WTC11 (cell line): ENCODE results near the gene IL5. TPM values are rescaled to one million over a fixed set of nuclear protein-coding genes. Genes with fewer than 3 reads are reported as not detected.
"Not testable (repeated sequence)": the region's sequence is repeated elsewhere in the genome, so short reads cannot be mapped to it uniquely, and the experiment has no call there.

Source experiments
- ATAC-seq: fragments of 200-7000 bp; cut with Tn5 transposase; 2 replicates; pipeline ENCODE4 v1.10.0; 2021; ENCODE audit warnings: mild to moderate bottlenecking, moderate library complexity
- CTCF ChIA-PET: fragments of 300-600 bp; sonication (Branson Sonifier 250); formaldehyde crosslinking; loops from one replicate; lab custom pipeline; 2021; ENCODE audit warnings: antibody characterized with exemption; lab: Charles Lee
- POLR2A ChIA-PET: fragments of 350-600 bp; sonication (Branson Sonifier 250); formaldehyde crosslinking; loops from one replicate; lab custom pipeline; 2021; ENCODE audit warnings: antibody characterized with exemption; lab: Charles Lee
- DNase-seq: peaks from one replicate; pipeline ENCODE4 v3.0.0; 2021; ENCODE audit warnings: low spot score
- H3K27ac Mint-ChIP-seq: 2 replicates; pipeline ENCODE4 v1.8.0; 2021; ENCODE audit warnings: mixed read lengths
- H3K27me3 Mint-ChIP-seq: 2 replicates; pipeline ENCODE4 v1.8.0; 2021; ENCODE audit warnings: low read depth, mild to moderate bottlenecking, moderate library complexity, mixed read lengths
- H3K36me3 Mint-ChIP-seq: 2 replicates; pipeline ENCODE4 v1.8.0; 2021; ENCODE audit warnings: mixed read lengths
- H3K4me1 Mint-ChIP-seq: 2 replicates; pipeline ENCODE4 v1.8.0; 2022; ENCODE audit warnings: mixed read lengths
- H3K4me3 Mint-ChIP-seq: 2 replicates; pipeline ENCODE4 v1.8.0; 2021; ENCODE audit warnings: mild to moderate bottlenecking, moderate library complexity, mixed read lengths
- H3K9me3 Mint-ChIP-seq: 2 replicates; pipeline ENCODE4 v1.8.0; 2021; ENCODE audit warnings: mixed read lengths
- ETV6 ChIP-seq: sonication (generic); formaldehyde crosslinking; IDR thresholded peaks from 2 replicates; pipeline ENCODE4 v1.8.1; 2022; ENCODE audit warnings: mild to moderate bottlenecking, missing genetic modification reagents
- HMGA2 ChIP-seq: fragments of 250-450 bp; sonication (Bioruptor Pico); IDR thresholded peaks from 2 replicates; pipeline ENCODE4 v1.4.0; 2021; ENCODE audit warnings: mild to moderate bottlenecking, moderate library complexity
- IRF1 ChIP-seq: sonication (generic); formaldehyde crosslinking; IDR thresholded peaks from 2 replicates; pipeline ENCODE4 v1.8.0; 2023; ENCODE audit warnings: missing genetic modification reagents
- OVOL2 ChIP-seq: fragments of 250-450 bp; sonication (Bioruptor Pico); IDR thresholded peaks from 2 replicates; pipeline ENCODE4 v1.9.0; 2021; ENCODE audit warnings: mild to moderate bottlenecking, borderline replicate concordance
- PRRX2 ChIP-seq: fragments of 250-450 bp; sonication (Bioruptor Pico); IDR thresholded peaks from 2 replicates; pipeline ENCODE4 v1.8.0; 2021; ENCODE audit warnings: mild to moderate bottlenecking
- SMAD4 ChIP-seq: sonication (generic); formaldehyde crosslinking; IDR thresholded peaks from 2 replicates; pipeline ENCODE4 v1.8.0; 2022; ENCODE audit warnings: mild to moderate bottlenecking, missing genetic modification reagents
- SOX15 ChIP-seq: fragments of 250-450 bp; sonication (Bioruptor Pico); IDR thresholded peaks from 2 replicates; pipeline ENCODE4 v1.9.0; 2021; ENCODE audit warnings: mild to moderate bottlenecking
- TCF7 ChIP-seq: sonication (generic); formaldehyde crosslinking; IDR thresholded peaks from 2 replicates; pipeline ENCODE4 v1.8.0; 2022; ENCODE audit warnings: mild to moderate bottlenecking, low read depth, missing genetic modification reagents, moderate library complexity
- ZBTB21 ChIP-seq: sonication (generic); formaldehyde crosslinking; IDR thresholded peaks from 2 replicates; pipeline ENCODE4 v1.8.1; 2023; ENCODE audit warnings: mild to moderate bottlenecking, missing genetic modification reagents, borderline replicate concordance
- ZMAT4 ChIP-seq: fragments of 250-450 bp; sonication (Bioruptor Pico); IDR thresholded peaks from 2 replicates; pipeline ENCODE4 v1.9.0; 2021; ENCODE audit warnings: mild to moderate bottlenecking
- ZNF219 ChIP-seq: sonication (generic); formaldehyde crosslinking; IDR thresholded peaks from 2 replicates; pipeline ENCODE4 v1.8.0; 2023; ENCODE audit warnings: missing genetic modification reagents, mild to moderate bottlenecking, borderline replicate concordance
- ZNF232 ChIP-seq: sonication (generic); formaldehyde crosslinking; IDR thresholded peaks from 2 replicates; pipeline ENCODE4 v1.8.0; 2022; ENCODE audit warnings: mild to moderate bottlenecking, missing genetic modification reagents
- ZNF263 ChIP-seq: sonication (generic); formaldehyde crosslinking; IDR thresholded peaks from 2 replicates; pipeline ENCODE4 v1.8.1; 2022; ENCODE audit warnings: low read depth, mild to moderate bottlenecking, moderate library complexity, missing genetic modification reagents
- ZNF416 ChIP-seq: fragments of 250-450 bp; sonication (Bioruptor Pico); IDR thresholded peaks from 2 replicates; pipeline ENCODE4 v1.9.0; 2021; ENCODE audit warnings: mild to moderate bottlenecking, inconsistent platforms
- ZNF423 ChIP-seq: fragments of 250-450 bp; sonication (Bioruptor Pico); IDR thresholded peaks from 2 replicates; pipeline ENCODE4 v2.1.2; 2022; ENCODE audit warnings: mild to moderate bottlenecking, moderate library complexity
- ZNF425 ChIP-seq: fragments of 250-450 bp; sonication (Bioruptor Pico); conservative IDR thresholded peaks from 2 replicates; pipeline ENCODE4 v1.9.0; 2021; ENCODE audit warnings: mild to moderate bottlenecking
- total RNA-seq: library from RNA; stranded (reverse); gene quantifications from 3 replicates; pipeline ENCODE4 v1.2.3, GENCODE V29; 2021
- TF ChIP-seq, protein P1 (sequence below): fragments of 250-450 bp; sonication (Bioruptor Pico); IDR thresholded peaks from 2 replicates; pipeline ENCODE4 v1.8.0; 2021; ENCODE audit warnings: mild to moderate bottlenecking
- TF ChIP-seq, protein P2 (sequence below): sonication (generic); formaldehyde crosslinking; IDR thresholded peaks from 2 replicates; pipeline ENCODE4 v1.8.0; 2022; ENCODE audit warnings: mild to moderate bottlenecking, missing genetic modification reagents
- TF ChIP-seq, protein P3 (sequence below): sonication (generic); formaldehyde crosslinking; IDR thresholded peaks from 2 replicates; pipeline ENCODE4 v1.8.1; 2023; ENCODE audit warnings: mild to moderate bottlenecking, missing genetic modification reagents

Gene IL5
- total RNA-seq, 1 experiment from 2014 or later, result not detected

- TF ChIP-seq, protein P1, sequence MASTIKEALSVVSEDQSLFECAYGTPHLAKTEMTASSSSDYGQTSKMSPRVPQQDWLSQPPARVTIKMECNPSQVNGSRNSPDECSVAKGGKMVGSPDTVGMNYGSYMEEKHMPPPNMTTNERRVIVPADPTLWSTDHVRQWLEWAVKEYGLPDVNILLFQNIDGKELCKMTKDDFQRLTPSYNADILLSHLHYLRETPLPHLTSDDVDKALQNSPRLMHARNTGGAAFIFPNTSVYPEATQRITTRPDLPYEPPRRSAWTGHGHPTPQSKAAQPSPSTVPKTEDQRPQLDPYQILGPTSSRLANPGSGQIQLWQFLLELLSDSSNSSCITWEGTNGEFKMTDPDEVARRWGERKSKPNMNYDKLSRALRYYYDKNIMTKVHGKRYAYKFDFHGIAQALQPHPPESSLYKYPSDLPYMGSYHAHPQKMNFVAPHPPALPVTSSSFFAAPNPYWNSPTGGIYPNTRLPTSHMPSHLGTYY (CRISPR knock-in tag), result no peak
These were observed 42.7 kb upstream of the IL5 start (continued) for GRCh38 chr5:132586063-132586462.

DNA sequence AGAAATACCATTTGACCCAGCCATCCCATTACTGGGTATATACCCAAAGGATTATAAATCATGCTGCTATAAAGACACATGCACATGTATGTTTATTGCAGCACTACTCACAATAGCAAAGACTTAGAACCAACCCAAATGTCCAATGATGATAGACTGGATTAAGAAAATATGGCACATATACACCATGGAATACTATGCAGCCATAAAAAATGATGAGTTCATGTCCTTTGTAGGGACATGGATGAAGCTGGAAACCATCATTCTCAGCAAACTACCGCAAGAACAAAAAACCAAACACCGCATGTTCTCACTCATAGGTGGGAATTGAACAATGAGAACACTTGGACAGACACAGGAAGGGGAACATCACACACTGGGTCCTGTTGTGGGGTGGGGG, 41.2 kb upstream of the IL5 start:
- CTCF ChIA-PET, POLR2A ChIA-PET, H3K4me3 Mint-ChIP-seq, H3K27me3 Mint-ChIP-seq, H3K27ac Mint-ChIP-seq, H3K4me1 Mint-ChIP-seq, DNase-seq, ATAC-seq, H3K9me3 Mint-ChIP-seq: not testable (repeated sequence)
- H3K36me3 Mint-ChIP-seq, result peaks cover 29% of the 10 kb centered on the region

DNA sequence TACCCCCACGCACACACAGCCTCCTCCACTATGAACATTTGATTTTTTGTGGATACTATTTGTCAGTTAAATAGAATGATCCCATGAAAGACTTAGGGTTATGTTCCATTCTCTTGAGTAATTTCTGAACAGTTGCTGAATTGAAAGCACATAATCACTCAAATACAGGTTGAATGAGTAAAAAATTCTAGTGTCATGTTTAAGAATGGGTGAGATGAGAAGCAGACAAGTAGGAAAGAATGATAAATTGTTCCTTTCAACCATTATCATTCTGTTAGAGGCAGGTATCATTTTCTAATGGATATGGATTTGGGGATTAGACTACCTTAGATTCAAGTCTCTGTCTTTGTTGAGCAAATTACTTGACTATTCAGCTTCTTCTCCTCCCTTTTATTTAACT, 32.8 kb upstream of the IL5 start:
- DNase-seq (no peak), ATAC-seq (no peak)
- no peaks in the 10 kb centered on the region for H3K27me3 Mint-ChIP-seq
- ChIA-PET POLR2A (no interaction called here), CTCF (no interaction called here)
- H3K27ac Mint-ChIP-seq, result no peak overlapping the region
- H3K36me3 Mint-ChIP-seq, result peaks cover 60% of the 10 kb centered on the region
- peaks cover 31% of the 10 kb centered on the region for H3K9me3 Mint-ChIP-seq
- no peak overlapping the region for H3K4me3 Mint-ChIP-seq
- peaks cover 18% of the 10 kb centered on the region for H3K4me1 Mint-ChIP-seq
- no peak for TF ChIP-seq ZNF425
- TF ChIP-seq ZBTB21 (CRISPR knock-in tag), result no peak
- TF ChIP-seq ZNF219, result no peak
- TF ChIP-seq ZNF232 (CRISPR knock-in tag), result no peak
- TF ChIP-seq ZNF416 (CRISPR knock-in tag), result no peak
- TF ChIP-seq IRF1, result no peak

DNA sequence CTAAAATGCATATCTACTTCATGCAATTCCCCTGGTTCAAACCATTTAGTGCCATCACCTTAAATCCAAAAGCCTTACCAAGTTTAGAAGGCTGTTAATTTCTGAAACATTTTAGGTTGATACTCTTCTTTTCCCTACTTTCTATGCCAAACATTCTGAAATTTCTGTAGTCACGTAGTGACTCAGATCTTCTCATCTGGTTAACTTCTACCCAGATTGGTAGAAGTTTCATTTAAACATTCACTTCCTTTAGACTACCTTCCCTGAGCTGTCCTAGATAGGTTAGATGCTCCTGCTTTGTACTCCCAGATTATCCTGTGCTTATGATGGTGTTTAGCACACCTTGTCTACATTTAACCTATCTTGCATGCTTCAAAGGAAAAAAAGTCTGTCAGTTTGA, 23.3 kb upstream of the IL5 start:
- CTCF ChIA-PET, result no interaction called here
- Mint-ChIP-seq H3K36me3 (peaks cover 6% of the 10 kb centered on the region; the same call in 1 of the 2 replicates), H3K4me3 (no peak overlapping the region)

DNA sequence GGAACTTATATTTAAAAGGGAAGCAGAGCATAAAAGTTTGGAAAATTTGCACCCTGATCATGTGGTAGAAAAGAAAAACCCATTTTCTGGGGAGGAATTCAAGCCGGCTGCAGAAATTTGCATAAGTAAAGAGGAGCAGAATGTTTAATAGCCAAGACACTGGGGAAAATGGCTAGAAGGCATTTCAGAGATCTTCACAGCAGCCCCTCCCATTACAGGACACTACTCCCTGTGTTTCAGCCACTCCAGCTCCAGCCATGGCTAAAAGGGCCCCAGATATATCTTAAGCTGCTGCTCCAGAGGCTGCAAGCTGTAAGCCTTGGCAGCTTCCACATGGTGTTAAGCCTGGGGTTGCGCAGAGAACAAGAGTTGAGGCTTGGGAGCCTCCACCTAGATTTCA, 21.2 kb upstream of the IL5 start:
- H3K4me1 Mint-ChIP-seq, ATAC-seq, POLR2A ChIA-PET, H3K4me3 Mint-ChIP-seq, H3K9me3 Mint-ChIP-seq, H3K27me3 Mint-ChIP-seq, DNase-seq, CTCF ChIA-PET, H3K27ac Mint-ChIP-seq, H3K36me3 Mint-ChIP-seq: not testable (repeated sequence)

More for the DNA sequence above, 23.3 kb upstream of the IL5 start:
- H3K27me3 Mint-ChIP-seq, result no peaks in the 10 kb centered on the region
- ATAC-seq (no peak), DNase-seq (no peak)
- TF ChIP-seq, protein P1 (CRISPR knock-in tag), result no peak
- TF ChIP-seq SOX15 (no peak), HMGA2 (CRISPR knock-in tag) (no peak), OVOL2 (no peak), PRRX2 (CRISPR knock-in tag) (no peak), ETV6 (no peak), TCF7 (CRISPR knock-in tag) (no peak), ZMAT4 (no peak), SMAD4 (CRISPR knock-in tag) (no peak), ZNF423 (CRISPR knock-in tag) (no peak), ZNF263 (CRISPR knock-in tag) (no peak), ZNF232 (CRISPR knock-in tag) (no peak)
- TF ChIP-seq, protein P2, sequence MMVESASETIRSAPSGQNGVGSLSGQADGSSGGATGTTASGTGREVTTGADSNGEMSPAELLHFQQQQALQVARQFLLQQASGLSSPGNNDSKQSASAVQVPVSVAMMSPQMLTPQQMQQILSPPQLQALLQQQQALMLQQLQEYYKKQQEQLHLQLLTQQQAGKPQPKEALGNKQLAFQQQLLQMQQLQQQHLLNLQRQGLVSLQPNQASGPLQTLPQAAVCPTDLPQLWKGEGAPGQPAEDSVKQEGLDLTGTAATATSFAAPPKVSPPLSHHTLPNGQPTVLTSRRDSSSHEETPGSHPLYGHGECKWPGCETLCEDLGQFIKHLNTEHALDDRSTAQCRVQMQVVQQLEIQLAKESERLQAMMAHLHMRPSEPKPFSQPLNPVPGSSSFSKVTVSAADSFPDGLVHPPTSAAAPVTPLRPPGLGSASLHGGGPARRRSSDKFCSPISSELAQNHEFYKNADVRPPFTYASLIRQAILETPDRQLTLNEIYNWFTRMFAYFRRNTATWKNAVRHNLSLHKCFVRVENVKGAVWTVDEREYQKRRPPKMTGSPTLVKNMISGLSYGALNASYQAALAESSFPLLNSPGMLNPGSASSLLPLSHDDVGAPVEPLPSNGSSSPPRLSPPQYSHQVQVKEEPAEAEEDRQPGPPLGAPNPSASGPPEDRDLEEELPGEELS, result no peak
- TF ChIP-seq, protein P3, sequence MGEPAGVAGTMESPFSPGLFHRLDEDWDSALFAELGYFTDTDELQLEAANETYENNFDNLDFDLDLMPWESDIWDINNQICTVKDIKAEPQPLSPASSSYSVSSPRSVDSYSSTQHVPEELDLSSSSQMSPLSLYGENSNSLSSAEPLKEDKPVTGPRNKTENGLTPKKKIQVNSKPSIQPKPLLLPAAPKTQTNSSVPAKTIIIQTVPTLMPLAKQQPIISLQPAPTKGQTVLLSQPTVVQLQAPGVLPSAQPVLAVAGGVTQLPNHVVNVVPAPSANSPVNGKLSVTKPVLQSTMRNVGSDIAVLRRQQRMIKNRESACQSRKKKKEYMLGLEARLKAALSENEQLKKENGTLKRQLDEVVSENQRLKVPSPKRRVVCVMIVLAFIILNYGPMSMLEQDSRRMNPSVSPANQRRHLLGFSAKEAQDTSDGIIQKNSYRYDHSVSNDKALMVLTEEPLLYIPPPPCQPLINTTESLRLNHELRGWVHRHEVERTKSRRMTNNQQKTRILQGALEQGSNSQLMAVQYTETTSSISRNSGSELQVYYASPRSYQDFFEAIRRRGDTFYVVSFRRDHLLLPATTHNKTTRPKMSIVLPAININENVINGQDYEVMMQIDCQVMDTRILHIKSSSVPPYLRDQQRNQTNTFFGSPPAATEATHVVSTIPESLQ (CRISPR knock-in tag), result no peak
- peaks cover 7% of the 10 kb centered on the region for H3K9me3 Mint-ChIP-seq
- no peak overlapping the region for H3K27ac Mint-ChIP-seq
- H3K4me1 Mint-ChIP-seq, result no peaks in the 10 kb centered on the region
- POLR2A ChIA-PET, result no interaction called here
